WTC11 (cell line): Measurements from ENCODE around the gene TTC28. TPM values are rescaled to one million over a fixed set of nuclear protein-coding genes. Genes with fewer than 3 reads are reported as not detected.
"Not testable (repeated sequence)": the region's sequence is repeated elsewhere in the genome, so short reads cannot be mapped to it uniquely, and the experiment has no call there.

Source experiments
- ATAC-seq: fragments of 200-7000 bp; cut with Tn5 transposase; 2 replicates; pipeline ENCODE4 v1.10.0; 2021; ENCODE audit warnings: mild to moderate bottlenecking, moderate library complexity
- CTCF ChIA-PET: fragments of 300-600 bp; sonication (Branson Sonifier 250); formaldehyde crosslinking; loops from one replicate; lab custom pipeline; 2021; ENCODE audit warnings: antibody characterized with exemption; lab: Charles Lee
- POLR2A ChIA-PET: fragments of 350-600 bp; sonication (Branson Sonifier 250); formaldehyde crosslinking; loops from one replicate; lab custom pipeline; 2021; ENCODE audit warnings: antibody characterized with exemption; lab: Charles Lee
- DNase-seq: peaks from one replicate; pipeline ENCODE4 v3.0.0; 2021; ENCODE audit warnings: low spot score
- H3K27ac Mint-ChIP-seq: 2 replicates; pipeline ENCODE4 v1.8.0; 2021; ENCODE audit warnings: mixed read lengths
- H3K27me3 Mint-ChIP-seq: 2 replicates; pipeline ENCODE4 v1.8.0; 2021; ENCODE audit warnings: low read depth, mild to moderate bottlenecking, moderate library complexity, mixed read lengths
- H3K36me3 Mint-ChIP-seq: 2 replicates; pipeline ENCODE4 v1.8.0; 2021; ENCODE audit warnings: mixed read lengths
- H3K4me1 Mint-ChIP-seq: 2 replicates; pipeline ENCODE4 v1.8.0; 2022; ENCODE audit warnings: mixed read lengths
- H3K4me3 Mint-ChIP-seq: 2 replicates; pipeline ENCODE4 v1.8.0; 2021; ENCODE audit warnings: mild to moderate bottlenecking, moderate library complexity, mixed read lengths
- H3K9me3 Mint-ChIP-seq: 2 replicates; pipeline ENCODE4 v1.8.0; 2021; ENCODE audit warnings: mixed read lengths
- GABPB1 ChIP-seq: sonication (generic); formaldehyde crosslinking; IDR thresholded peaks from 2 replicates; pipeline ENCODE4 v1.8.1; 2023; ENCODE audit warnings: mild to moderate bottlenecking, missing genetic modification reagents
- PRDM15 ChIP-seq: sonication (generic); formaldehyde crosslinking; IDR thresholded peaks from 2 replicates; pipeline ENCODE4 v1.8.0; 2022; ENCODE audit warnings: missing genetic modification reagents
- total RNA-seq: library from RNA; stranded (reverse); gene quantifications from 3 replicates; pipeline ENCODE4 v1.2.3, GENCODE V29; 2021

Gene TTC28
- total RNA-seq, 1 experiment from 2014 or later = 13.0 TPM

- ATAC-seq, DNase-seq, H3K4me1 Mint-ChIP-seq, H3K4me3 Mint-ChIP-seq, POLR2A ChIA-PET, CTCF ChIA-PET, H3K9me3 Mint-ChIP-seq, H3K27me3 Mint-ChIP-seq: not testable (repeated sequence)
- peak overlapping the region; percentile 39; the same call in 1 of the 2 replicates for H3K27ac Mint-ChIP-seq
- H3K36me3 Mint-ChIP-seq = peaks cover 70% of the 10 kb centered on the region
These were observed 13.6 kb upstream of the TTC28 start for GRCh38 chr22:28693041-28693760.

- H3K36me3 Mint-ChIP-seq = peaks cover 68% of the 10 kb centered on the region
- H3K9me3 Mint-ChIP-seq, POLR2A ChIA-PET, H3K27me3 Mint-ChIP-seq, ATAC-seq, H3K4me1 Mint-ChIP-seq, H3K27ac Mint-ChIP-seq, CTCF ChIA-PET, H3K4me3 Mint-ChIP-seq, DNase-seq: not testable (repeated sequence)
These were observed 10.2 kb upstream of the TTC28 start for GRCh38 chr22:28689796-28690195.

- POLR2A ChIA-PET, H3K4me3 Mint-ChIP-seq, H3K4me1 Mint-ChIP-seq, H3K9me3 Mint-ChIP-seq, CTCF ChIA-PET, ATAC-seq, DNase-seq: not testable (repeated sequence)
- H3K27ac Mint-ChIP-seq = peak overlapping the region; percentile 29; the same call in 1 of the 2 replicates
- peaks cover 27% of the 10 kb centered on the region for H3K27me3 Mint-ChIP-seq
- H3K36me3 Mint-ChIP-seq = peaks cover 21% of the 10 kb centered on the region
These were observed 3.3 kb upstream of the TTC28 start for GRCh38 chr22:28682966-28683365.

GRCh38 chr22:28680813-28681490, 1.3 kb upstream of the TTC28 start:
- CTCF ChIA-PET = not testable (repeated sequence)
- peak; percentile 65 for TF ChIP-seq GABPB1 (CRISPR knock-in tag)

GRCh38 chr22:28678778-28679610, 646 bp downstream of the TTC28 start:
- POLR2A ChIA-PET = not testable (repeated sequence)

More at GRCh38 chr22:28680813-28681490, 1.3 kb upstream of the TTC28 start:
- Mint-ChIP-seq H3K27me3 (peaks cover 27% of the 10 kb centered on the region), H3K4me3 (peak overlapping the region; percentile 89)
- H3K27ac Mint-ChIP-seq, ATAC-seq, H3K36me3 Mint-ChIP-seq, H3K9me3 Mint-ChIP-seq, POLR2A ChIA-PET, DNase-seq, H3K4me1 Mint-ChIP-seq: not testable (repeated sequence)

GRCh38 chr22:28678170-28678569, 1.5 kb downstream of the TTC28 start:
- H3K4me1 Mint-ChIP-seq, H3K36me3 Mint-ChIP-seq, H3K9me3 Mint-ChIP-seq, H3K27ac Mint-ChIP-seq, ATAC-seq, DNase-seq, POLR2A ChIA-PET: not testable (repeated sequence)
- CTCF ChIA-PET = interaction anchor here (1.6 kb wide), 1 partner anchor 627 kb away, joined by 3 read pairs; no protein-coding TSS in a partner anchor
- Mint-ChIP-seq H3K4me3 (peak overlapping the region; percentile 74), H3K27me3 (peaks cover 27% of the 10 kb centered on the region)

More at GRCh38 chr22:28678778-28679610, 646 bp downstream of the TTC28 start:
- TF ChIP-seq PRDM15 (CRISPR knock-in tag) = 0 out of 2 replicates have a peak, but pooled peaks have one; percentile 23
- not testable (repeated sequence) for H3K36me3 Mint-ChIP-seq, H3K4me1 Mint-ChIP-seq, H3K9me3 Mint-ChIP-seq, ATAC-seq, H3K27ac Mint-ChIP-seq
- peak; percentile 17 for DNase-seq
- H3K27me3 Mint-ChIP-seq = peaks cover 27% of the 10 kb centered on the region
- CTCF ChIA-PET = interaction anchor here (0.6 to 1.6 kb wide), 4 partner anchors 75 to 628 kb away, joined by 3 to 4 read pairs (median 3); no protein-coding TSS in a partner anchor
- H3K4me3 Mint-ChIP-seq = peak overlapping the region; percentile 74
